HUES48 (cell line): Measurements from ENCODE around the gene CIC.

Experiments used
- H3K27ac ChIP-seq: one replicate; pipeline ENCODE4 v1.7.0; 2013; ENCODE audit warnings: low read depth, low read length, inconsistent platforms
- H3K27me3 ChIP-seq: 2 replicates; pipeline ENCODE4 v1.6.1; 2013; ENCODE audit warnings: mild to moderate bottlenecking, low read length; ENCODE audit not compliant: control insufficient read depth, insufficient read depth
- H3K36me3 ChIP-seq: 2 replicates; pipeline ENCODE4 v1.6.1; 2013; ENCODE audit warnings: low read length; ENCODE audit not compliant: control insufficient read depth, insufficient read depth
- H3K4me1 ChIP-seq: 2 replicates; pipeline ENCODE4 v1.6.1; 2013; ENCODE audit warnings: mild to moderate bottlenecking, low read length; ENCODE audit not compliant: control insufficient read depth, insufficient read depth
- H3K4me3 ChIP-seq: 2 replicates; pipeline ENCODE4 v1.5.1; 2013; ENCODE audit warnings: mild to moderate bottlenecking, low read depth, low read length
- H3K9ac ChIP-seq: 2 replicates; pipeline ENCODE4 v1.6.1; 2013; ENCODE audit warnings: mild to moderate bottlenecking, low read depth, low read length, moderate library complexity
- H3K9me3 ChIP-seq: 2 replicates; pipeline ENCODE4 v1.6.1; 2013; ENCODE audit warnings: low read length; ENCODE audit not compliant: control insufficient read depth, insufficient read depth

CIC gene

GRCh38 chr19:42273407-42274064, 4.5 kb downstream of the CIC start:
- Histone ChIP-seq H3K36me3 (peaks cover 22% of the 10 kb centered on the region), H3K27ac (no peak overlapping the region), H3K27me3 (no peaks in the 10 kb centered on the region), H3K9me3 (no peaks in the 10 kb centered on the region), H3K9ac (no peak overlapping the region), H3K4me1 (peaks cover 12% of the 10 kb centered on the region; the same call in 1 of the 2 replicates), H3K4me3 (no peak overlapping the region)

- Histone ChIP-seq H3K9ac (no peak overlapping the region), H3K36me3 (peaks cover 22% of the 10 kb centered on the region), H3K27me3 (no peaks in the 10 kb centered on the region), H3K9me3 (no peaks in the 10 kb centered on the region), H3K27ac (no peak overlapping the region), H3K4me1 (peaks cover 13% of the 10 kb centered on the region; the same call in 1 of the 2 replicates), H3K4me3 (no peak overlapping the region)
Measured at GRCh38 chr19:42274065-42274682, 5.1 kb downstream of the CIC start.

GRCh38 chr19:42275103-42275502, 6.1 kb downstream of the CIC start:
- H3K9me3 ChIP-seq, result no peaks in the 10 kb centered on the region
- peaks cover 13% of the 10 kb centered on the region; the same call in 1 of the 2 replicates for H3K4me1 ChIP-seq
- H3K4me3 ChIP-seq, result no peak overlapping the region
- H3K36me3 ChIP-seq, result peaks cover 22% of the 10 kb centered on the region
- H3K27me3 ChIP-seq, result no peaks in the 10 kb centered on the region
- H3K9ac ChIP-seq, result no peak overlapping the region
- no peak overlapping the region for H3K27ac ChIP-seq

- no peak overlapping the region for H3K9ac ChIP-seq
- no peak overlapping the region for H3K27ac ChIP-seq
Measured at GRCh38 chr19:42275517-42275916, 6.5 kb downstream of the CIC start.

GRCh38 chr19:42276284-42276683, 7.2 kb downstream of the CIC start:
- Histone ChIP-seq H3K27me3 (no peaks in the 10 kb centered on the region), H3K9me3 (no peaks in the 10 kb centered on the region), H3K36me3 (peaks cover 22% of the 10 kb centered on the region), H3K9ac (no peak overlapping the region), H3K4me3 (no peak overlapping the region), H3K4me1 (peaks cover 8% of the 10 kb centered on the region), H3K27ac (no peak overlapping the region)

More at GRCh38 chr19:42275517-42275916, 6.5 kb downstream of the CIC start:
- Histone ChIP-seq H3K4me1 (peaks cover 9% of the 10 kb centered on the region; the same call in 1 of the 2 replicates), H3K9me3 (no peaks in the 10 kb centered on the region), H3K27me3 (no peaks in the 10 kb centered on the region), H3K36me3 (peaks cover 22% of the 10 kb centered on the region), H3K4me3 (no peak overlapping the region)

GRCh38 chr19:42276821-42277220, 7.8 kb downstream of the CIC start:
- Histone ChIP-seq H3K4me1 (peaks cover 10% of the 10 kb centered on the region), H3K27ac (no peak overlapping the region), H3K4me3 (no peak overlapping the region), H3K9ac (no peak overlapping the region), H3K9me3 (no peaks in the 10 kb centered on the region), H3K27me3 (no peaks in the 10 kb centered on the region), H3K36me3 (peaks cover 22% of the 10 kb centered on the region)

- H3K9ac ChIP-seq, result no peak overlapping the region
- no peaks in the 10 kb centered on the region for H3K9me3 ChIP-seq
- H3K4me1 ChIP-seq, result peaks cover 20% of the 10 kb centered on the region
- H3K27me3 ChIP-seq, result no peaks in the 10 kb centered on the region
- no peak overlapping the region for H3K4me3 ChIP-seq
- H3K36me3 ChIP-seq, result peaks cover 22% of the 10 kb centered on the region; the same call in 1 of the 2 replicates
- H3K27ac ChIP-seq, result no peak overlapping the region
Measured at GRCh38 chr19:42277821-42278451, 8.9 kb downstream of the CIC start.

GRCh38 chr19:42278452-42279154, 9.6 kb downstream of the CIC start:
- no peak overlapping the region for H3K9ac ChIP-seq
- H3K36me3 ChIP-seq, result peaks cover 16% of the 10 kb centered on the region; the same call in 1 of the 2 replicates
- H3K4me3 ChIP-seq, result no peak overlapping the region
- no peaks in the 10 kb centered on the region for H3K27me3 ChIP-seq
- no peaks in the 10 kb centered on the region for H3K9me3 ChIP-seq
- H3K4me1 ChIP-seq, result peaks cover 26% of the 10 kb centered on the region
- H3K27ac ChIP-seq, result no peak overlapping the region

GRCh38 chr19:42279155-42279901, 10.3 kb downstream of the CIC start:
- Histone ChIP-seq H3K9ac (no peak overlapping the region), H3K4me1 (peaks cover 26% of the 10 kb centered on the region), H3K27me3 (no peaks in the 10 kb centered on the region), H3K4me3 (peak overlapping the region; percentile 92), H3K9me3 (no peaks in the 10 kb centered on the region), H3K36me3 (peaks cover 10% of the 10 kb centered on the region; the same call in 1 of the 2 replicates), H3K27ac (no peak overlapping the region)
